Loucy (cell line): ENCODE measurements around the gene HMSD.

Experiments used
- CTCF ChIP-seq: fragments of 200-600 bp; sonication (generic); conservative IDR thresholded peaks from 2 replicates; pipeline ENCODE4 v1.5.1; 2014; ENCODE audit warnings: mild to moderate bottlenecking, antibody characterized with exemption, low read length
- EZH2phosphoT487 ChIP-seq: fragments of 200-600 bp; IDR thresholded peaks from 2 replicates; pipeline ENCODE4 v1.6.1; 2018; ENCODE audit warnings: antibody characterized with exemption, mild to moderate bottlenecking, moderate library complexity, borderline replicate concordance

- TF ChIP-seq CTCF: no peak
- TF ChIP-seq EZH2phosphoT487: no peak
These were observed 21.7 kb downstream of the HMSD start for GRCh38 chr18:63970809-63971205.
